HG03558 (cell line): ENCODE data around the gene MFSD6.
"Not testable (repeated sequence)": the region's sequence is repeated elsewhere in the genome, so short reads cannot be mapped to it uniquely, and the experiment has no call there.

Experiments used
- ATAC-seq: cut with Tn5 transposase; IDR thresholded peaks from one replicate; pipeline ENCODE4 v1.9.1; 2021; ENCODE audit warnings: moderate number of reproducible peaks; ENCODE audit not compliant: unreplicated experiment; ENCODE audit errors: extremely low read depth

The MFSD6 gene

DNA sequence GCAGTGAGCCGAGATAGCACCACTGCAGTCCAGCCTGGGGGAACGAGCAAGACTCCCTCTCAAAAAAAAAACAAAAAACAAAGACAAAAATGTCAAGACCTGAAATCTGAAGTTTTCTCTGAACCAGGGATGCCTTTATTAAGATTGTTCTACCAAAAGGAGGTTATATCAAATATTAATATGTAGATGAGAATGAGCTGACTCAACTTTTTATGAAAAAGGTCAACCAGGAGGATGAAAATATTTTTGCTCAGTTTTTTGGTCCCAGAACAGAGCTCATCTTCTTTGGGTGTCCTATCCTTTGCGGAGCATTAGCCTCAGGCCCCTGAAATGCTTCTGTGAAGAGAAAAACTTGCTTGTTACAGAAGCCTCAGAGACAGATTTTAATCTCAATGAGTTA is 82.3 kb downstream of the MFSD6 start:
- ATAC-seq = no peak

DNA sequence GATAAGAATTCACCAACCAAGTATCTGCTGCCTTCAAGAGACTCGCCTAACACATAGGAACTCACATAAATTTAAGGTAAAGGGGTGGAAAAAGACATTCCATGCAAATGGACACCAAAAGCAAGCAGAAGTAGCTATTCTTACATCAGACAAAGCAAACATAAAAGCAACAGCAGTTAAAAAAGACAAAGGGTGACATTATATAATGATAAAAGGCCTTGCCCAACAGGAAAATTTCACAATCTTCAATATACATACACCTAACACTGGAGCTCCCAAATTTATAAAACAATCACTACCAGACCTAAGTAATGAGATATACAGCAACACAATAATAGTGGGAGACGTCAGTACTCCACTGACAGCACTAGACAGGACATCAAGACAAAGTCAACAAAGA is 84.9 kb downstream of the MFSD6 start:
- no peak for ATAC-seq

- not testable (repeated sequence) for ATAC-seq
These were observed 86.6 kb downstream of the MFSD6 start for GRCh38 chr2:190494600-190495227.

DNA sequence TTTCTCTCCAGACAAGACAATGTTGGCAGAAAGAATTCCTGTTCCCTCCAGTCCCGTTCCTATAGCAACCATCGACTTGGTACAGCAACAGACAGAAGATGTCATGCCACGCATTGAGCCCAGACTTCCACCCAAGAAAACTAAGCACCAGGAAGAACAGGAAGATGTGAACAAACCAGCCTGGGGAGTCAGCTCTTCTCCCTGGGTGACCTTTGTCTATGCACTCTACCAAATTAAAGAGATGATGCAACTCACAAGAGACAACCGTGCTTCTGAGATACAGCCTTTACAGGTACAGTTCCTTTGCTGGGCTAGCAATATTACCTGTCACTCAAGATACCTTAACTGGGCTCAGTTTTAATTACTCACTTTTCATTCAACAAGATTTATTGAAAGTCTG is 89.3 kb downstream of the MFSD6 start:
- no peak for ATAC-seq

DNA sequence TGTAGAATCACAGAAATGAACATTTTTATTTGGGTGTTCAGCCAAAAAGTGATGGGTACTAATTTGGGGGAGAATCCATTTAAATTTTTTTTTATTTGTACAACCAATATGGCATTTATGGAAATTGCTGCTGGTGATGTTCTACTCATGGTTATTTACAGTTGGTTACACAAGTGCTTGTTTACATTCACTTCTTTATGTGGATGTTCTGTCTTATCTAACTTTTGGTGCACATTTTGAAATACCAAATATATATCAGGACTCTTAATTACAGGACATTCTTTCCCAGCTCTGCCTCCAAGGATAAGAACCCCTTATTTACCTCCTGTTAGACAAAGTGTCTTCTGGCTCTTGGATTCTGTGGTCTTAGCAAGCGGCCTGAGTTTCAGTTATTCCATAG is 91.1 kb downstream of the MFSD6 start:
- ATAC-seq = no peak

DNA sequence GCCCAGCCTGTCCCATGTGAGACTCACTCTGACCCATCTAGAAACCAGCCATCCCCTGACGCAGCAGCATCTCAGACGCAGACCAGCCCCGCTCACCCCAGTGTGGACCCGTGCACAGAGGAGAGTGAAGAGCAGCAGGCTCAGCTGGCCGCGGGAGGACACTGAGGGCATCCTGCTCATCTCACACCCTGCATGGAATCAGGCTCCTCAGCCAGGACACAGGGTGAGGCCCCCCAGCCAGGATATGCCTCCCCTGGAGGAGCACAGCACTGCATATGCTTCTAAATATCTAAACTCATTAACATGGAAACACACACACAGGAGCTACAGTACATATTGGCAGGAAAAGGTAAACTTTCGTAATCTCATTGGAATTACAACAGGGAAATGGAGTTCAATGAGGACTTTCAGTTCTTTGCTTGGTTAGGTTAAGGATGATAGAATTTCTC is 91.9 kb downstream of the MFSD6 start:
- ATAC-seq = no peak

- ATAC-seq = no peak
These were observed 93.1 kb downstream of the MFSD6 start for GRCh38 chr2:190501231-190501630.

GRCh38 chr2:190501702-190502407 is 93.7 kb downstream of the MFSD6 start:
- ATAC-seq = no peak

DNA sequence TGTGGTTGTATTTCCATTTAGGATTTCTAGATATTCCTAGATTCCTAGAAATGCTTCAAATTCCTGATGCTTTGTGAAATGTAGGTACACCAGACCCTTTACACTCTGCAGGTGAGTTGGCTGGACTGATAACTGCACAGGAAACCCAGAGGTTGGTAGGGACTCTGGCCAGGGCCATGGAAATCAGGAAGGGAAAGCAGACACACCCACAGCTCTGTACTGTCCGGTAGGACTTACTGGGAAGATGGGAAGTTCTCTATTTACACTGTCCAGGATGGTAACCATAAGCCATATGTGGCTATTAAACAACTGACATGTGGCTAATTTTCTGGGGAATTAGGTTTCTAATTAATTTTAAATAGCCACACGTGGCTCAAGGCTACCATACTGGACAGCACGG is 94.9 kb downstream of the MFSD6 start:
- no peak for ATAC-seq

DNA sequence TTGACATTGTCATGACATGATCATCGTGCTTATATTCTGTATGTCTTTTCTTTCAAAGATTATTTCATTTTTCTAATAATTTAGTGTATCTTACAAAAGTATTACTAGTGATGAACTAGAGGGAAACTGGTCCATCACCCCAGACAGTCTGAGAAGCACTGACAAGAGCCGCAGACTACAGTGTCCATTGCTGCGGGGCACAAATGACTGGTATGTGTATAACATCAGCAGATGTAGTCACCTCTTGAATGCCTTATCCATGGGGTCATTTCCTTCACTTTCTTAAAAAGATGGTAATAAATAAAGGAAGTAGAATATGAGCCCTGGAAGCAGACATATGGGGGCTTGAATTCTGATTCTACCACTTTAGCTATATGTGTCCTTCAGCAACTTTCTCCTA is 96.8 kb downstream of the MFSD6 start:
- ATAC-seq = no peak

GRCh38 chr2:190505696-190506095 is 97.5 kb downstream of the MFSD6 start:
- no peak for ATAC-seq

- no peak for ATAC-seq
These were observed 98.5 kb downstream of the MFSD6 start for GRCh38 chr2:190506666-190507065.

DNA sequence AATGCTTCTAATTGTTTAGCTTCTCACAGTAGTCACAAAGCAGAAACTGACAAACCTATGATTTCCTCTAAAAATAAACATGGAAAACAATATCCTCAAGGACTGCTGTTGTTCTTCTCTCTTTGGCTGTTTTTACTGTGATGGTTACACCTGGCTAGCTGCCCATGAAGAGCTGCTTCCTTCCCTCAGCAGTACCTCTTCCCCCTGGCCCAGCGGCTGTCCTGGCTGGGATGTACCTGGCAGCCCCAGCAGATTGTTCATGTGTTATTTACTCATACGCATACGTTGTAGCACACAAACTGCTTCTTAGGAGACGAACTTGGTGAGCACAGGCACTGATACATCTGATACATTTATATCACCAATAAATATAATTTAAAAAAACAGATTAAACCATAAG is 99.0 kb downstream of the MFSD6 start:
- no peak for ATAC-seq

- ATAC-seq = not testable (repeated sequence)
These were observed 101.7 kb downstream of the MFSD6 start for GRCh38 chr2:190509895-190510294.

GRCh38 chr2:190511104-190511503 is 102.9 kb downstream of the MFSD6 start:
- ATAC-seq = no peak

DNA sequence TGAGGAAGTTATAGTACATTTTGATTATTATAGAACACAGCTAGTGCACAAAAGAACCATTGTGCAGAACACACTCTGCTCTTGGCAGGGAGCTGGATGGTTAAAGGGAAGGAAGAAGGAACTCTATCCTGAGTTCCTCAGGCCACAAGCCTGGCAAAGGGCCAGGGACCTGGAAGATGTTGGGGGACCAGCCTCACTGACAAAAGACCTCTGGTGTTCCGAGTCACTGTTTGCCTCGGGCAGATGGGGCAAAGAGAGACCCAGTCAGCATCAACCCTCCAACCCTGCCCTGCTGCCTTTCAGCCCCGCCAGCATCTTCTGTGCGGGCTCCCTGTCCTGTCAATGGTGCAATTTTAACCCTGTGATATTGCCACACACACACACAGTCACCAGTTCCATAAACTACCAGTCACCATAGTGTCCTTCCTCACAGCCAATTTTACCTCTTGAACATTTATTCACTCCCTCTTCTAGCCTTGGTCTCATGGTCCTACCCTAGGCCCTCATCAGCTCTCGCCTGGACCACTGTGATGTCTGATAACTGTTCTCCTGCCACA is 104.5 kb downstream of the MFSD6 start:
- ATAC-seq = no peak

GRCh38 chr2:190513877-190514276 is 105.7 kb downstream of the MFSD6 start:
- ATAC-seq = no peak

DNA sequence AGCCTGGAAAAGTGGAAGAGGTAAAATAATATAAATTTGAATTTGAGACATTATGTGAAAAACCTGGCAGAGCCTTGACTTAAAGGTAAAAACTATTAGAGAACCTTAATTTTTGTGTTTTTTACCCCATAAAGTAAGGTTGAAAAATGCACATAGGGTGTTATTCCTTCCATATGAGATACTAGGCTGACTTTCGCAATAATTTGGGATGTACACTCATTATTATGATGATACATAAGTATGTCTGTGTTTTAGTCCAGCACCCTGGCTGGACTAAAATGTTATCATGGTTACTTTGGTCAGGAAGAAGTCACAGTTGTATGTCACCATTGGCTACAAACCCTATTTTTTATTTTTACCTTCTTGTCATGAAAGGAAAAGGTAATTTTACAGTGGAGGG is 106.5 kb downstream of the MFSD6 start:
- ATAC-seq = no peak

- ATAC-seq = no peak
These were observed 107.5 kb downstream of the MFSD6 start for GRCh38 chr2:190515687-190516086.

DNA sequence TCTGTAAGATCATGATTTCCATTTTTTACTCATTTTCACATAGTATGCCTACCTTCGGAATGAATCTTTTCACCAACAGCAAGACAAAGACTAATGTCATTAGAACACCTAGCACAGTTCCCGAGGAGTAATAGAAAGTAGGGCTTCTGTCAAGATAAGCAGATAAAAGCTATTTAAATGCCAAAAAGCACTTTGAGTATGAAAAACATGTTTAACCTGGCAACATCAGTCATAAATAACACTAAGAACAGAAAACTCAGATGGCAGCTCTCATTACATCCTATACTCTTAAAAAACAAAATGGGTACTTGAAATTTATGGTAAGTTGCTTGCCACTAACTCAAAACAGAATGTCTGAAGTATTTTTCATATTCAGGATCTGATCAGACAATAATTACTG is 109.3 kb downstream of the MFSD6 start:
- ATAC-seq = no peak

DNA sequence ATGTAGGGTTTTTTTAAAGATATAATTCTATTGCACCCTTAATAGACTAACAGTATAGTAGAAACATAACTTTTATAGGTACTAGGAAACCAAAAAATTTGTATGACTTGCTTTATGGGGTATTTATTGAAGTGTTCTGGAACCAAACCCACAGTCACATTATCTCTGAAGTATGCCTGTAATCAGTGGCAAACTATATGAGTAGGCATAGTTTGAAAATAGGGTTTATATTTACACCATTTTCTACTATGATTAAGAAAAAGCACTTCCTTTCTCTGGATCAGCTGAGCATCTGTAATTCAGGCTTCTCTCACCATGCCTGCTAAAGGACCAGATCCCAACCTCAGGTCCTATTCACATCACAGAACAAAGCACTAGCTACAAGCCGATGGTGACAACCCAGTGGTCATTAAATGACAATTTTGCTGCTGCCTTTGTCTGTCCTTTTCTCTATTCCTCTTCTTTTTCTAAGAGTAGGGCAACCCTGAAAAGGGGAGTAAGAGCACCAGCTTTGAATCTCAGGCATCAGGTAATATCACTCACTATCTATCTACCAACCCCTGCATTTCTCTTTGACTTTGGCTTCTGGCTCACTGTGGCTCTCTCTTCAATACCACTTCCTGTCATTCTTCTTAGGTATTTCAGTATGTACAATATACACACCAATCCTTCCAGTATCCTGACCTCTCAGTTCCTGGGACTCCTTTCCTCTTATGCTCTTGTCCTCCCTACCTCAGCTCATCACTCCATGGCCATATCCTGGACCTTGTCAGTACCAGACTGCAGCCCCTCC is 112.0 kb downstream of the MFSD6 start:
- no peak for ATAC-seq
